T-helper 2 cell (primary cell): Measurements from ENCODE around the gene DAPK2.
A peak's percentile ranks its signal among the peaks of the same experiment; 100 is the strongest.
"Not testable (repeated sequence)": the region's sequence is repeated elsewhere in the genome, so short reads cannot be mapped to it uniquely, and the experiment has no call there.

Experiments used
- DNase-seq, 5 experiments: peaks; one replicate each; pipeline versions ENCODE4 v3.0.0 to v3.0.0-alpha.2; 2012 to 2022

DAPK2 gene

DNA sequence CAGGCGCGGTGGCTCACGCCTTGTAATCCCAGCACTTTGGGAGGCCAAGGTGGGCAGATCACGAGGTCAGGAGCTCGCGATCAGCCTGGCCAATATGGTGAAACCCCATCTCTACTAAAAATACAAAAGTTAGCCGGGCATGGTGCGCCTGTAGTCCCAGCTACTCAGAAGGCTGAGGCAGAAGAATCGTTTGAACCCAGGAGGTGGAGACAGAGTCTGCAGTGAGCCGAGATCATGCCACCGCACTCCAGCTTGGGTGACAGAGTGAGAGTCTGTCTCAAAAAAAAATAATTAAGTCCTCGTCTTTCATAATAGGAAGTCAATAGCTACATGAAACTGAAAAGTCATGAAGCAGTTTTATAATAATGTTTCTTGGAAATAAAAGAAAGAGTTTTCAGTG is 7.4 kb upstream of the DAPK2 start:
- not testable (repeated sequence) for DNase-seq

DNA sequence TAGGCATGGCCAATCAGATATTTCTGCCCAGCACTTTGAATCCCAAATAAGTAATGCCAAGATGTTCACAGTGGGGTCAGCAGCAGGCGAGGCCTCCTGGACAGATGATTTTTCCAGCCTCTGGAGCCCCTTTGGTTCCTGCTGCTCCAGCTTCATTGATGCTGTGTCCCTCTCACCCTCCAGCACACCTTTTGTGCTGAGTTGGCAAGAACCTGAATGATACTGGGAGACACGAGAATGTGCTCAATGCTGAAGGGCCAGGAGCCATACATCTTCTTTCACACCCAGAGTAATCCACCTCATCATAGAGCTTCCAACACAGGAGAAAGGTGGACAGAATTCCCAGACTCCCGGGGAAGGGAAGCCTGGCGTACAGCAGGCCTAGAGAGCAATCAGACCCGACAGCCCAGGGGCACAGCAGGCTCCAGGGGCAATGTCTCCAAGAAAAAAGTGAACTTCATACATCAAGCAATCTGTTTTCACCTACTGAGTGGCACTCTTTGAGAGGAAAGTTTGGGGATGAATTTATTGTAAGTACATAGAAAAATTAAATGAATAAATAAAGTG is 6.7 kb upstream of the DAPK2 start:
- no peak for DNase-seq

DNA sequence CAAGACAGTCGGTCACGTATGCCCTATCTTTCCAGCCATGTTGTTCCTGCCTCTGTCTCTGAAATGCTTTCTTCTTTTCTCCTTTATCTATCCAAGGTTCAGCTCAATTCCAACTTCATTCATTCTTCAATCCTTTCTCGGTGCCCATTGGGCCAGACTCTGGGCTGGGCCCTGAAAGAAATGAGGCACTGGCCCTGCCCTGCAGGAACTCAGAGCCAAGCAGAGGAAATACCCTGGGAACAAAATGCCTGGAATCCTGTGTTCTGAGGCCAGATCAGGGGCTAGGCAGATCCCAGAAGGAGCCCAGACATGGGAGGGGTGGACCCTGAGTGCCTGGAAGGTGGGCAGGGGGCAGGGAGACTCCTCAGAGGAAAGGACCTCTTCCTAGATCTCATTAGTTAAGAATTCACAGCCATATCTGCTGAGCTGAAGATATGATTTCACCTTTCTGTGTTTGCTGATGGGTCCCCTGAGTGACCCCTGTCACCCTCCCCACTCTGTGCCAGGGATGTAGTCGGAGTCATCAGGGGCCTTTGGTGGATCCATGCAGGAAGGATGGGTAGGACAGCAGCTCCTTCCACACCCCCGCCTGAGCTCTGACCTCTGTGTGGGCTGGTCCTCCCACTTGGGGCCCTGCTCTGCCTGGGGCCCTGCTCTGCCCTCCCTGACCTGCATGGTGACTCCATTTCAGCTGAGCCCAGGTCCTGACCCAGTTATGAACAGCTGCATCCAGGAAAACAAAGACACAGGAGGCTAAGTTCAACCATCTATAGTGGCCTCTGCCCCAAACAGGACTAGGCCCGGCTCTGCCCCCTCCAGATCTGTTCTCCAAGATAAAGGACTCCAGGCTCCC is 5.3 kb upstream of the DAPK2 start:
- DNase-seq: no peak

DNA sequence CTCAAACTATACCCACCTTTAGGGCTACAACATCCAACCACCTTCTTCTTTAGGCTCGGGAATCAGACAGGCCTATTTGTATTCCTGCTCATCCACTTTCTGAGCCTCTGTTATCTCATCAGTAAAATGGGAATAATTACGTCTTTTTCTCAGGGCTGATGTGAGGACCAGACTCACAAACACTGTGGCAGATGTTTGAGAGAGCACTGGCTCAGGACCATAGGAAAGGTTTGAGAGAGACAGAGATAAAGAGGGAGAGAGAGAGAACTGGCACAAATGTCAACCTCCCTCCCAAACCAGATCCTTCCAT is 4.8 kb upstream of the DAPK2 start:
- DNase-seq: no peak

DNA sequence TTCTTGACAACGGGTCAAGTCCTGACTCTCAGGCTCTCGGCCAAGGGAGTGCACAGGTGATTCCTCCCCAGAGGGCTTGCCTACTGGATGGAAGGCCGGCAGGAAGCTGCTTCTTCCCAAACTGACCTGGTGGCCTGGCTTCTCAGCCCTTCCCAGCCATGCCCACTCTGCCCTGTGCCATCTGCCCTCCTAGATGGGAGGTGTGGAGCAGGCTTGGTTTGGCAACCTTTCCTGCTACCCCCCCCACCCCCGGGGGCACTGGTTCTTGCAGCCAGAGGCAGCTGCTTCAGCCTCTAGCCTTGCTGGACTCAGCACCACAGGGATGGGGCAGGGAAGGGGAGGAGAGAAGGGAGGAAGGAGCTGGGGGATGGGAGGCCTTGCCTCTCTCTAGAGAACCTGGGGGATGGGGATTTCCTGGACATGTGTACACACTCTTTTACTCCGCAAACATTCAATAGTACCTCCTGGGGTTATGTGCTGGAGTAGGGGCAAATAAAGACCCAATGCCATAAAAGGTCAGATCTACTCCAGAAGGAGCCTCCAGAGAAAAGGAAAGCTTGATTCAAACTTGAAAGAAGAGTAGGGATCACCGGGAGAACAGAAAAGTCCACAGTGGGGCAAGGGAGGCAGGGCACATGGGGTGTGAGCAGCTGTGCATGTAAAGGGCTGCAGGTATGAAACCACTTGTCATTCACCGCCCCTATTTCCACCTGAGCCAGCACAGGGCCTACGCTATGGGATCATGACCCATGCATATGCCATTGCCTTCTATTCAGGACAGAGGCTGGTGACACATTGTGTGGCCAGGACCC is 4.2 kb upstream of the DAPK2 start:
- DNase-seq: no peak

DNA sequence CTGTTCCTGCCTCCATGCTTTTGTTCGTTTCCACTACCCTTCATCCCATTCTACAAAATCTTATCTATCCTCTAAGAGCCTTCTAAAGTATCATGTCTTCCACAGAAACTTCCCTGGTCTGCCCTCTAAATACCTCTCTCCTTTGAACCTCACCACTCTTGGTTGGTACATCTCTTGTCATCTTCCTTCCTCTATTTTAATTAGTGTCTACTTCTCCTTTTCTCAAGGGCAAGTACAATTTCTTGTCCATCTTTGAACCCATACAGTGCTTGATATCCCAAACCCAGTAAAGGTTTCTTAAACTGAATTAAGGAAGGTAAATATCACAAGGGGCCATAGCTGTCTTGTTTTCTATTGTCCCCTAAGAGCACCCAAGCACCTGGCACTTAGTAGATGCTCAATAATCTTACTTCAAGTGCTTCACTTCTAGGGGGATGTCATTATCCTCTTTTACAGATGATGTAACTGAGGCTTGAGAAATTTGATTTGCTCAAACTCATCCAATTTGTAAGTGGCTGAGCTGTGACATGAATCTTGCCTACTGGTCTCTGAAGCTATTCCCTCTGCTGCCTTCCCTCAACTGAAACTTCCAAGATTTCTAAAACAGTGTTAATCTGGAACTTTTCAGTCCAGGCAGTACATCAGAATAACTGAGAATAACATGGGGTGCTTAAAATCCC is 2.6 kb upstream of the DAPK2 start:
- DNase-seq: no peak

DNA sequence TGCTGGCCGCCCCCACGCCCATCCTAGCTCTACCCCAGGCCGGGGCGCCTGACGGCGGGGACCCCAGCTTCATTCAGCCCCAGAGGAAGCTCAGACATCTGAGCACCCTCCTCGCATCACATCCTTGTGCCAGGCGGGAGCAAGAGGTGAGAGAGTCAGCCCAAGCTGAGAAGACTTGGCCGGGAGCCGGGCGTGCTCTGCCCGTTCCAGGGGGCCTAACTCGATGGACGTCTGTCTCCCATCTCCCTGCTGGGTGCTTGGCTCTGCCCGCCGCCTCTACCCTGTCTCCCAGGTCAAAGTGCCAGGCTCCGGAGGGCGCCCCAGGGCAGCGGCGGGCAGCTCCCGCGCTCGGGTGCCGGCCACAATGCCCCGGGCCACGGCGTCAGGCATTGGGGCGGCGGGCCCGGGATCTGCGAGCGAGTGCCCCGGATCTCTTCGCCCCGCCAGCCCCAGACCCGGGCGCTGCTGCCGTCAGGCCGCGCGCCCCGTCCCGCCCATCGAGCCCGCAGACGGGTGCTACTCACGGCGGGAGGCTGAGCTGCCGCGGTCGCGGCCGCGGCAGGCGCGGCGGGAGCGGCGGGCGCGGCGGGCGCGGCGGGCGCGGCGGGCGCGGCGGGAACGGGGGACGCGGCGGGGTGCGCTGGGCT is 388 bp downstream of the DAPK2 start:
- DNase-seq: peak in 1 of 5 experiments; percentile 52

DNA sequence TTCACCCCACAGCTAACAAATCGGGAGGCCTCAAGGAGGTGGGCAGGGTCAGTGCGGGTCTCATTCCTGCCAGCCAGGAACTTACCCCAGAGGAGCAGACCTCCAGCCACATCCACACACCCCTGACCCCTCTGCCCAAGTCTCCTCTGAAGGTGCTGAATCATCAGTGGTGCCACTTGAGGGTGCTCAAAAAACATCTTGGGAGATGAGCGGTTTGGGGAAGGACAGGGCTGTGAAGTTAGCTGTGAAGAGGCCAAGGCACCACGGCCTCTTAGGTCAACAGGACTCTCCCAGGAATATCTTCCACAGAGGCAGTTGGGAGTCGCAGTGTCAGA is 1.2 kb downstream of the DAPK2 start:
- DNase-seq: no peak

DNA sequence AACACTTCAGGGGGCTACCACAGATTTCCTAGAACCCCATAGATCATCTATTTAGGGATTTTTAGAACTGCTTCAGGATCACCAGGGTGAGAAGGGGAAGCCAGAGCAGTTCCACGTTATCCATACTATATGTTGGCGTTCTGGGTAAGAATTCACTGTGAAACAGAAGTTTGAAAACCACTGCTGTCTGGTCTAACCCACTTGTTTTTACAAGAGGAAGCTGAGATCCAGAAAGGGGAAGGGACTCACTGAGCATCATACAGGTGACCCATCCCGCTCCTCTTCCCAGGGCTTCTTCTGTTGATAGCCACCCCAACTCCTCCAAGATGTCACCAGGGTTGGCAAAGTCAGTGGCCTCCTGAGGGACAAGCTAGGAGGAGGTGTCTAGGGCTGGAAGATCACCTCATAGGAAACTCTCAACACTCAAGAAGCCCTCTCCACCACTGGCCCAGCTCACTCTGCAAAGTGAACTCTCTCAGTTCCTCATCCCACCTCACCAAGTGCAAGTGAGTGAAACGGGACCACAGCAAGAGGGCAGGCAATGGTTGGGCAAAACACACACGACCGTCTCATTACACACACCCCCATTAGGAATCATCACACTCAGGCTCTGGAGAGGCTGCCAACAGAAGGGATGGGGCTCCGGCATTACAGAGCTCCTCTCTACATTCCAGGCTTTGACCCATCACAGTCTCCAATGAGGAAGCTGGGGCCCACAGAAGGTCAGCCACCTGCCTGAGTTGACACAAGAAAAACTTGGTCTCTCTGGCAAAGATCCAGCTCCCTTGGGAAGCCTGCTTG is 1.8 kb downstream of the DAPK2 start:
- DNase-seq: no peak

DNA sequence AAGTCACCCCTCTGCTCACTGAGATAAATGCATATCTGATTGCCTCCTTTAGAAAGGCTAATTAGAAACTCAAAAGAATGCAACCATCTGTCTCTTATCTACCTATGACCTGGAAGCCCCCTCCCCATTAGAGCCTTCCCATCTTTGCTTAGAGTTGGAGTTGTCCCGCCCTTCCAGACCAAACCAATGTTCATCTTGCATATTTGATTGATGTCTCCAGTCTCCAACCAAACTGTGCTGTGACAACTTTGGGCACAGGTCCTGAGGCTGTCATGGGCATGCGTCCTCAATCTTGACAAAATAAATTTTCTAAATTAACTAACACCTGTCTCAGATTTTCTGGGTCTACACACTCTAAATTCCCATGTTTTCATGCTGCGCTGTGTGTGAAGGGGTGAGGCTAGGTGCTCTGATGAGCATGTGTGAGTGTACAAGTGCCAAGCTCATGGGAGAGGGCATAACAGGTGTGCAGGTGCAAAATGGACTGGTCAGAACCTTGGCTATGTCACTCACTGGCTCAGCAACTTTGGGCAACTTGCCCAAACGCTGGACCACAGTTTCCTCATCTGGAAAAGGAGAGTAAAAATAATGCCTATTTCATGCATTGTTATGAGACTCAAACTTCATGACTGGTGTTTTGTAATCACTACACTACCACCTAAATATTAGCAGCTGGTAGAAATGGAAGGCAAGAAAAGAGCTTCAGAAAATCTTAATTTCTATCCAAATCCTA is 7.2 kb downstream of the DAPK2 start:
- DNase-seq: no peak

DNA sequence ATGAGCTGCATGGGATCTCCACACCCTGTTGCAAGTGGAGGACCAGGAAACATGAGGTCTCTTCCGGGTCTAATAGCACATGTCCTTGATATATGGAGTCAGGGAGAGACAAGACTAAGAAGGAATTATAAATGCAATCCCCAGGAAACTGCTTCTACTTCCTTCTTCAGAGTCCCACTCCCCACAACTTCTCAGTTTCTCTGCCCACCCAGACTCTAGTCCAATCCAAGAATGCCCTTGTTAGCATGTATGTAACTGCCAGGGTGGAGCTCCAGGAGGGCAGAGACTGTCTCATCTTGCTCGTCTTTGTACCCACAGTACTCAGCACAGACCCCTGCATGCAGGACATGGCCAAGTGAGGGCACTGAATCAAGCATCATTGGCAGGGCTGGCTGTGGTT is 8.3 kb downstream of the DAPK2 start:
- DNase-seq: no peak

DNA sequence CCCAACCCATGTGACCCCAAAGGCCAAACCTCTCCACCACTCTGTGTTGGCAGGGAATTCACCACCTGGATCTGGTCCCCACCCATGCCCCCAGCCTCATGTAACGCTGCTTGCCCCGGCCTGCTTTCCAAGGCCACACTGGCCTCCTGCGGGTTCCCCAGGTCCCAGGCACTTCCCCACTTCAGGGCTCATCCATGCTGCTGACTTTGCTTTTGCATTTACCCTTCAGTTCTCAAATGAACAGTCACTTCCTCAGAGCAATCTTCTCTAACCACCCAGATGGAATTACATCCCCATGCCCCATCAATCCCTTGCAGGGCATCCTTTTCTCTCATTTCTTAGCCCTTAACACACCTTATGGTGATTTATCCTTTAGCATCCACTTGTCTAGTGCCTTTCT is 9.2 kb downstream of the DAPK2 start:
- no peak for DNase-seq

DNA sequence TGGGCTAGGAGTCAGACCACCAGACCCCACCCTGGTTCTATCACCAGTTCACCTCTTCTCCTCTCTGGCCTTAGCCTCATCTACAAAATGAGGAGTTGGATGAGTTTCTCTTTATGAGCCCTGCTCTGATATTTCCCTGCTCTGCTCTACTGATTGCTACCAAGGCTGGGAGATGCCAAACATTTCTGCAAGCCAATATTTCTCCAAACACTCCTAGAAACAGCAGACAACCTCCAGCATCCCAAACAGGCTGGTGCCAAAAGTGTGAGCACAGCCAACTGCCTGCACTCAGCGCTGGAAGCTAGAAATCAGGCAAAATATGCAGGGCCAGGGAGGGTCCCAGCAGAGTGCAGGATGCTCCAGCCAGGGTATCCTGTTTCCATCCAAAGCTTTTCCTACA is 10.8 kb downstream of the DAPK2 start:
- DNase-seq: no peak

DNA sequence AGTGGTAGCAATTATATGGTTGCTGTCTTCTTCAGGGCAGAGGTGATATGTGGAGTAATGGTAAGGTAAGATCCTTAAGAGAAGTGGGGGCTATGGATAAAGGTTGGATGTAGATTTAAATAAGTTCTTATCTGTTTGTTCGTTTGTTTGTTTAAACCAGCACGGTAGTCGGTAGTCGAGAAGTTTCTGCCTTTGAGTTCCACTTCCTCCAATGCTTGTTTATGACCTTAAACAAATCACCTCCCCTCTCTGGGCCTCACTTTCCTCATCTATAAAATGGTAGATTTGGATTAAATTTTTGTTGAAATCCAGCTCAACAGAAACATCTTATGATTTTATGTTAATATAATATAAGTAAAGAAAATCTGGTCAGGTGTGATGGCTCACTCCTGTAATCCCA is 11.8 kb downstream of the DAPK2 start:
- DNase-seq: no peak

DNA sequence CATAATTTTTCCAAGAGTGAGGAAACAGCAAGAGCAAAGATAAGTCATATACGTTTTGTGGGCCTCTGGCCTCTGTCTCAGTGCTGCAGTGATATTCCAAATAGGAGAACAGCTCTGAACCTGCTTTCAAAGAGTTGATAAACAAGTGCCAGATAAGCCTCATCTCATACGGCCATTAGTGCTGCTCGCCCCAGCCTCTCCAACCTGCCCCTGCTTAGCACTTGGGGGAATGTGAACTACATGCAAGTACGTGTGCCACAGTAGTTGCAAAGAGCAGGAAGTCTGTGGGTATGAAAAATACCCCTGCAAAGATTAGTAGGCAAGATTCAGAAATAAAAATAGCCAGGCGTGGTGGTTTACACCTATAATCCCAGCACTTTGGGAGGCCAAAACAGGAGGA is 14.0 kb downstream of the DAPK2 start:
- DNase-seq: peak in 2 of 5 experiments; percentile 15 to 25

DNA sequence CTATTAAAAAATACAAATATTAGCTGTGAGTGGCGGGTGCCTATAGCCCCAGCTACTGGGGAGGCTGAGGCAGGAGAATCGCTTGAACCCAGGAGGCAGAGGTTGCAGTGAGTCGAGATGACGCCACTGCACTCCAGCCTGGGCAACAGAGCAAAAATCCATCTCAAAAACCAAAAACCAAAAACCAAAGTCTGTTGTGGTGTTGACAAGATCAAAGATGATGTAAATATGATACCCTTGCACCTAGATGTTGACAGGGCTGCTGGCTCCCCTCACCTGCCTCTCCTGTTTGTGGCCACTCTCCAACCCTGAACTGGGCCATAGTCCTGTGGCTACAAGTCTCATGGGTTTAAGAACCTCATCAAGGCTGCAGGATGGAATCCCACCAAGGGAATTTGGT is 16.2 kb downstream of the DAPK2 start:
- peak in 2 of 5 experiments; percentile 39 to 47 for DNase-seq

DNA sequence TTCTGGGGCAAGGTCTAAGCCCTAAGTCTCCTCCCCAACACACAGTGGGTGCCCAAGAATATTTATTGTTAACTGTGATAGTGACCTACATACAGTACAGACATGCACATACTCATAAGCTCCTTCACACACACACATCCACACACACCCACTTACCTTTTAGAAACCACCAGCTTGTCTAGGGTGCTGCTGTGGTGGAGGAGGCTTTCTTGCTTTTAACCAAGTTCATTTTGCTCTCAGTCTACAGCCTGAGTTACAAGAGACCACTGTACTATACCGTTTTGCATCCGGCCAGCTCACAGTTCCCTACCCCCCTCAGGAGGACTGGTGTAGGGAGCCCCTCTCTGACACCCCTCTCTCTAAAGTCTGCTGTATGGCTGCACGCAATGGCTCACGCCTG is 16.7 kb downstream of the DAPK2 start:
- DNase-seq: peak in 2 of 5 experiments; percentile 63 to 64

DNA sequence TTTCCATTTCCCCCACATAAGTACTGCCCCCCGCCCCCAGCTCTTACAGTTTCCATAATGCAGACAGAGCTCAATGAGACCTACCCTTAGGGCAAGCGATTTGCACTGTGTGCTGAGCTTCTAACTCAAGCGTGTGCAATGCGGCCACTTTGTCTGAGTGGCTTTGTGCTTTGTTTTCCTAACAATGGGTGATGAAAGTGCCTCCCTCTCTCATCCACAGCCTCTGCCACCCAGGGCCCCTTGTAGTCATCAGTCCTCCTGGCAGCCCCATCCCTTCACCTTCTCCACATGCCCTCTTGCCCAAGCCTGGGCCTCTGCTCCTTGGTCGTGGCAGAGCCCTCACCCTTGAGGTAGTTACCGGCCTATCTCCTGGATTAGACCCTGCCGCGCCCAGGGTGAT is 17.2 kb downstream of the DAPK2 start:
- no peak for DNase-seq

DNA sequence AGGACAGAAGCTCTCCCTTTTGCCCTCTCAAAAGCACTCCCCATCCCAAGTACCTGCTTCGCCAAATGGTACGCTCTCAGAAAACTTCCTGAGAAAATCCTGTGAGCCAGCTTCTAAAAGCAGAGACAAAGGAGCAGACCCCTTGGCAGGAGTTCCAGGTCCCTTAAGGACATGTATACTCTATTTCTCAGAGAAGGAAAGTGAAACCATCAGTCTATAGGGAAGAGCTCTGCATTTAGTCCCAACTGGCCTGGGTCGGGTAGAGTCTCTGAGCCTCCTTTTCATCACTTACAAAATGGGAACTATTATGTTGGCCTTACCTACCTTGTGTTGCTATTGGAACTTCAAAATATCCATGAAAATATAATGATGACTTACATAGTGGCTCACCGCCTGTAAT is 19.7 kb downstream of the DAPK2 start:
- no peak for DNase-seq

DNA sequence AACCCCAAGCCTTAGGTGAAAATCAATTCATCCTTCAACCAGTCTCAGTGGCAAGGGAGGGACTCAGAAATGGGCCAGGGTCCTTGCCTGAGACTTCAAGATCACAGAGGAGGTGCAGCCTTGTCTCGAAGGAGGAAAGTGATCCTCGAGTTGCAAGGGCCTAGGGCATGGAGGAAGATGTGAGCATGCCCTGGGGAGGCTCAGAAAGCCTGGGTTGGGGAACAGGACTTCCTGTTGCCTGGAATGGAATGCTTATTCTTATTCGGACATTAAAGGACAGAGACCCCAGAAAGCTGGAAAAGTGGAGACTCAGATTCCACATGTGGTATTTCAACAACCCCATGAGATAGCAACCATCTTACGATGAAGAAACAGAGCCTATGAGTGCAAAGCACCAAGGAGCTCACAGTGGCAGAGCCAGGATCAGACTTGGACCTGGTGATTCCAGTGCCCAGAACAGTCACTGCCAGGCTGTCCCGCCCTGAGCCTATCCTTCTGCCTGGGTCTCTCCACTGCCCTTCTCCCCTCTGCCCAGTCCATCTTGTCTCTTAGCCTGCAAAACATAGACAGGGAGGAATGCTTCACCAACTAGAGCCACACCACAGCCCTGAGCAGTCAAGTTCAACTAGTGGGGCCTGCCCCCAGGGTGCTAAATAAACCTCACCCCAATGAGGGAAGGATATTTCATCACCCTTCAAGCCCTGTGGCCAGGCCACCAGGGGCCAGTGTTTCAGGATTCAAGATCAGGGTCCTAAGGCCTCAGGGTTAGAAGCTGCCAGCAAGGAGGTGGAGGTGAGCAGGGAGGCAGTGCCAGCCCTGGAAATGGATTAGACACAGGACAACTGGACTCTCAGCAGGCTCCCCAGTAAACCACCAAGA is 21.9 kb downstream of the DAPK2 start:
- no peak for DNase-seq
